ENCODE data around the gene GAPVD1.

GRCh38 chr9:125410522-125410894, 148.9 kb downstream of the GAPVD1 start:
- TF ChIP-seq CTCF (IDR thresholded peaks at IDR 0.05; ENCODE audit: borderline replicate concordance, extremely low read depth, low read length, poor library complexity, severe bottlenecking) (no peak), EZH2 (IDR thresholded peaks at IDR 0.05; ENCODE audit: borderline replicate concordance, low read depth, low read length, severe bottlenecking) (no peak)

Data from DND-41 (cell line).